B cell (primary cell): ENCODE measurements around the gene DHX35. TPM values are rescaled to one million over a fixed set of nuclear protein-coding genes. Genes with fewer than 3 reads are reported as not detected.

Source experiments
- ATAC-seq: fragments of 200-7000 bp; cut with Tn5 transposase; one replicate; pipeline ENCODE4 v1.10.0; 2021; ENCODE audit warnings: low read depth, mild to moderate bottlenecking, moderate number of reproducible peaks, moderate library complexity
- CTCF ChIA-PET: fragments of 350-600 bp; sonication (Branson Sonifier 250); formaldehyde crosslinking; loops from one replicate; lab custom pipeline; 2021; ENCODE audit warnings: antibody characterized with exemption, inconsistent platforms; lab: Charles Lee
- POLR2A ChIA-PET: fragments of 350-600 bp; sonication (Branson Sonifier 250); formaldehyde crosslinking; loops from one replicate; lab custom pipeline; 2021; ENCODE audit warnings: antibody characterized with exemption; lab: Charles Lee
- DNase-seq: peaks from one replicate; pipeline ENCODE4 v3.0.0; 2013
- H2AFZ ChIP-seq: 2 replicates; pipeline ENCODE4 v1.6.1; 2012; ENCODE audit warnings: mild to moderate bottlenecking, low read depth, low read length; ENCODE audit not compliant: insufficient read depth, poor library complexity, severe bottlenecking
- H3K27ac ChIP-seq, 2 donors: 1 replicate in 1 of 2; 2 replicates in 1 of 2; pipeline ENCODE4 v1.5.1; 2012 to 2013; ENCODE audit warnings: low read length in 2 of 2, mild to moderate bottlenecking in 2 of 2, moderate library complexity in 1 of 2
- H3K27me3 ChIP-seq, 4 experiments: fragments of 200-600 bp in 1 of 4; sonication (generic) in 1 of 4; replicated peaks in 1 of 4; 1 replicate in 2 of 4; 2 replicates in 2 of 4; pipeline versions ENCODE4 v1.6.1 to v1.7.0; 2013 to 2016; ENCODE audit warnings: low read length in 3 of 4, mild to moderate bottlenecking in 2 of 4, mixed read lengths in 1 of 4, moderate library complexity in 1 of 4; ENCODE audit not compliant: insufficient read depth in 4 of 4, control insufficient read depth in 3 of 4; ENCODE audit errors: control extremely low read depth in 1 of 4
- H3K36me3 ChIP-seq, 2 experiments: replicated peaks in 1 of 2; 1 replicate in 1 of 2; 2 replicates in 1 of 2; pipeline versions ENCODE4 v1.6.1 to v1.7.1; 2013; ENCODE audit warnings: low read length in 1 of 2; ENCODE audit not compliant: insufficient read depth in 2 of 2, control insufficient read depth in 1 of 2; ENCODE audit errors: control extremely low read depth in 1 of 2, extremely low read depth in 1 of 2
- H3K4me1 ChIP-seq, 2 donors: fragments of 200-600 bp in 1 of 2; sonication (generic) in 1 of 2; 1 replicate in 1 of 2; 2 replicates in 1 of 2; pipeline versions ENCODE4 v1.5.1 to v1.6.1; 2013 to 2017; ENCODE audit warnings: low read length in 2 of 2; ENCODE audit not compliant: control insufficient read depth in 2 of 2, insufficient read depth in 2 of 2
- H3K4me2 ChIP-seq: replicated peaks from 2 replicates; pipeline ENCODE3; 2012; ENCODE audit warnings: mild to moderate bottlenecking, low read depth, low read length; ENCODE audit not compliant: poor library complexity, severe bottlenecking
- H3K4me3 ChIP-seq, 5 experiments: fragments of 200-600 bp in 1 of 5; sonication (generic) in 1 of 5; 1 replicate in 3 of 5; 2 replicates in 2 of 5; pipeline versions ENCODE4 v1.5.1 to v1.7.0; 2011 to 2016; ENCODE audit warnings: low read length in 4 of 5, mild to moderate bottlenecking in 4 of 5, low read depth in 2 of 5, control low read depth in 1 of 5, moderate library complexity in 1 of 5; ENCODE audit not compliant: insufficient read depth in 1 of 5; ENCODE audit errors: control extremely low read depth in 1 of 5, extremely low read depth in 1 of 5
- H3K79me2 ChIP-seq: fragments of 200-600 bp; sonication (generic); one replicate; pipeline ENCODE4 v1.6.0; 2016; ENCODE audit warnings: low read length; ENCODE audit not compliant: control insufficient read depth, insufficient read depth
- H3K9ac ChIP-seq: fragments of 200-600 bp; sonication (generic); 2 replicates; pipeline ENCODE4 v1.6.1; 2017; ENCODE audit warnings: mild to moderate bottlenecking, low read length, moderate library complexity
- H3K9me3 ChIP-seq, 3 donors: one replicate each; pipeline versions ENCODE4 v1.6.1 to v1.7.1; 2013; ENCODE audit warnings: low read length in 2 of 3; ENCODE audit not compliant: control insufficient read depth in 2 of 3, insufficient read depth in 1 of 3; ENCODE audit errors: control extremely low read depth in 1 of 3
- H4K20me1 ChIP-seq: 2 replicates; pipeline ENCODE4 v1.6.0; 2012; ENCODE audit warnings: mild to moderate bottlenecking, low read length; ENCODE audit not compliant: insufficient read depth, control insufficient read depth, poor library complexity, severe bottlenecking
- H3K27ac Mint-ChIP-seq: one replicate; pipeline ENCODE4 v1.8.0; 2021; ENCODE audit warnings: mixed read lengths
- H3K27me3 Mint-ChIP-seq: one replicate; pipeline ENCODE4 v1.8.0; 2021; ENCODE audit warnings: mixed read lengths
- H3K4me1 Mint-ChIP-seq: one replicate; pipeline ENCODE4 v1.8.0; 2021; ENCODE audit warnings: mixed read lengths
- H3K4me3 Mint-ChIP-seq: one replicate; pipeline ENCODE4 v1.8.0; 2021; ENCODE audit warnings: mixed read lengths
- H3K9me3 Mint-ChIP-seq: one replicate; pipeline ENCODE4 v1.8.0; 2022; ENCODE audit warnings: mixed read lengths; ENCODE audit not compliant: insufficient read depth
- CTCF ChIP-seq: fragments of 200-600 bp; IDR thresholded peaks from one replicate; pipeline ENCODE4 v1.8.0; 2022; ENCODE audit warnings: antibody characterized with exemption, mild to moderate bottlenecking
- EZH2 ChIP-seq: IDR thresholded peaks from 2 replicates; pipeline ENCODE4 v1.6.1; 2012; ENCODE audit warnings: borderline replicate concordance, low read depth, mild to moderate bottlenecking, moderate library complexity, low read length; ENCODE audit not compliant: insufficient read depth, poor library complexity, severe bottlenecking
- WGBS: methylation state at CpG from one replicate; pipeline ENCODE4 v1.1.5; 2013; ENCODE audit warnings: missing lambda C conversion rate; ENCODE audit not compliant: insufficient coverage; 5-methylcytosine and 5-hydroxymethylcytosine counted together
- intact Hi-C: fragments of 100-400 bp; cut with micrococcal nuclease; formaldehyde crosslinking; loops from one replicate; pipeline ENCODE4 v1.10.0; 2022
- polyA plus RNA-seq: library from polyadenylated mRNA; depleted of rRNA; stranded (reverse); fragments of >200 nt; gene quantifications from 2 replicates; pipeline ENCODE4 v1.2.3, GENCODE V29; 2012
- total RNA-seq, 2 donors: library from RNA; stranded (reverse); fragments of 120-200 nt in 1 of 2; gene quantifications; 1 replicate in 1 of 2; 2 replicates in 1 of 2; pipeline versions ENCODE4 v1.2.3 to v1.2.4, GENCODE V29; 2013 to 2022

DHX35 gene
- total and polyA plus RNA-seq, 2 donors (not counting 1 experiment from before 2014, with no cell fraction given) = 7.5 to 12.4 TPM

GRCh38 chr20:39045676-39046075 lies 83.5 kb downstream of the DHX35 start:
- no peaks in the 10 kb centered on the region for H3K9me3 ChIP-seq
- H3K79me2 ChIP-seq = no peaks in the 10 kb centered on the region
- Mint-ChIP-seq H3K27me3 (no peaks in the 10 kb centered on the region), H3K4me3 (no peak overlapping the region), H3K9me3 (no peaks in the 10 kb centered on the region), H3K27ac (no peak overlapping the region), H3K4me1 (peaks cover 6% of the 10 kb centered on the region)
- H4K20me1 ChIP-seq = no peaks in the 10 kb centered on the region
- no peak overlapping the region for H3K4me2 ChIP-seq
- H3K9ac ChIP-seq = no peak overlapping the region
- H3K4me1 ChIP-seq = peaks cover 8 to 12% of the 10 kb centered on the region in 2 donors
- H3K4me3 ChIP-seq = no peak overlapping the region
- ChIA-PET CTCF (interaction anchor here (0.6 to 7.4 kb wide), 7 partner anchors 6 to 413 kb away, joined by 3 to 40 read pairs (median 8); no protein-coding TSS in a partner anchor), POLR2A (no interaction called here)
- TF ChIP-seq CTCF = no peak
- no peak for TF ChIP-seq EZH2
- H3K27ac ChIP-seq = no peak overlapping the region
- peaks cover 0 to under 1% of the 10 kb centered on the region in 2 experiments for H3K36me3 ChIP-seq
- no peak overlapping the region for H2AFZ ChIP-seq
- ATAC-seq (no peak), DNase-seq (no peak)
- H3K27me3 ChIP-seq = no peaks in the 10 kb centered on the region
- intact Hi-C loops = loop anchor here (10.0 kb wide), 1 partner anchor 301 kb away; the partner anchor contains the start of gene ACTR5
- WGBS = 97% methylated on average over 4 of the region's 8 CpGs

DNA sequence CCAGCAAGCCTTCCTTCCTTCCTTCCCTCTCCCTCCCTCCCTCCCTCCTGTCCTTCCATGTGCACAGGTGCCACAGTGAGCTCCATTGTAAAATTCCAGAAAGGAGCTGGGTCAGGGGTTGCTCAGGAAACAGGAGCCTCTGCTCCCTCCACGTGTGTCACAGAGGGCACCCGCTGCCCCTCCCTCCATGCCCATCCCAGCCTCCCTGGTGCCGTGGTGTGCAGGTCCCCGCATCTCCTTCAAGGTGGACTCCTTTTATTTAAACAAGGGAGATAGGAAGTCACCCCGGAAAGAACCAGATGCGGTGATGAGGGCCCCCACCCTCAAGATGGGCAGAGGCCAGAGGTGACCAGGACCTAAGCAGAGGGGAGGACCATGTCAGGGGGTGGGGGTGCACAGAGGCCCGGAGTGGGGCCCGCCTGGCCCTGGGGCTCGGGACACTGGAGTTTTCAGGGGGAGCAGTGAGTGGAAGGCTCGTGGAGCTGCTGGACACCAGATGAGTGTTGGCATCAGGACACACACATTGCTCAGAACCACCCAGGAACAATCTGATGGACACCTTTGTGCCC lies 85.4 kb downstream of the DHX35 start:
- H3K4me3 ChIP-seq = no peak overlapping the region
- no peak overlapping the region for H3K27ac Mint-ChIP-seq

More for the DNA sequence above, 85.4 kb downstream of the DHX35 start:
- Histone ChIP-seq H3K4me1 (peaks cover 8 to 12% of the 10 kb centered on the region in 2 donors), H3K4me2 (no peak overlapping the region), H3K79me2 (no peaks in the 10 kb centered on the region), H3K27ac (no peak overlapping the region), H3K9ac (no peak overlapping the region), H3K9me3 (no peaks in the 10 kb centered on the region), H3K36me3 (no peaks in the 10 kb centered on the region), H3K27me3 (no peaks in the 10 kb centered on the region), H2AFZ (no peak overlapping the region), H4K20me1 (no peaks in the 10 kb centered on the region)
- no peak overlapping the region for H3K4me3 Mint-ChIP-seq
- peaks cover 10% of the 10 kb centered on the region for H3K4me1 Mint-ChIP-seq
- intact Hi-C loops = loop anchor here (10.0 kb wide), 1 partner anchor 303 kb away; the partner anchor contains the start of gene ACTR5
- H3K27me3 Mint-ChIP-seq = no peaks in the 10 kb centered on the region
- ATAC-seq = no peak
- POLR2A ChIA-PET = no interaction called here
- TF ChIP-seq CTCF = no peak
- no peak for TF ChIP-seq EZH2
- 80% methylated on average over 6 of the region's 10 CpGs for WGBS
- no peak for DNase-seq
- no peaks in the 10 kb centered on the region for H3K9me3 Mint-ChIP-seq
- CTCF ChIA-PET = interaction anchor here (1.1 to 7.4 kb wide), 6 partner anchors 8 to 404 kb away, joined by 4 to 40 read pairs (median 12); no protein-coding TSS in a partner anchor
